Heart left ventricle (tissue), 16 donors: ENCODE data around the gene SEPTIN5. TPM values are rescaled to one million over a fixed set of nuclear protein-coding genes. Genes with fewer than 3 reads are reported as not detected.

Experiments used
- ATAC-seq, 4 donors: fragments of 200-7000 bp; cut with Tn5 transposase; one replicate each; pipeline ENCODE4 v1.9.1; 2020 to 2022; ENCODE audit warnings: moderate library complexity in 4 of 4, mild to moderate bottlenecking in 3 of 4, moderate number of reproducible peaks in 1 of 4
- DNase-seq, 5 donors: peaks; one replicate each; pipeline ENCODE4 v3.0.0-alpha.2; 2020
- H3K27ac ChIP-seq, 12 donors: fragments of 200-600 bp; sonication (generic) in 4 of 12; one replicate each; pipeline versions ENCODE4 v1.5.0 to v1.8.0; 2016 to 2022; ENCODE audit warnings: mild to moderate bottlenecking in 2 of 12
- H3K27me3 ChIP-seq, 9 donors: fragments of 200-600 bp; sonication (generic) in 2 of 9; one replicate each; pipeline versions ENCODE4 v1.5.1 to v1.8.0; 2016 to 2022; ENCODE audit warnings: mild to moderate bottlenecking in 3 of 9
- H3K36me3 ChIP-seq, 9 donors: fragments of 200-600 bp; sonication (generic) in 2 of 9; one replicate each; pipeline versions ENCODE4 v1.5.0 to v1.8.0; 2018 to 2022; ENCODE audit warnings: mild to moderate bottlenecking in 2 of 9
- H3K4me1 ChIP-seq, 12 donors: fragments of 200-600 bp; sonication (generic) in 4 of 12; one replicate each; pipeline versions ENCODE4 v1.5.0 to v1.8.0; 2016 to 2022; ENCODE audit warnings: mild to moderate bottlenecking in 3 of 12
- H3K4me3 ChIP-seq, 12 donors: fragments of 200-600 bp; sonication (generic) in 4 of 12; one replicate each; pipeline versions ENCODE4 v1.5.0 to v1.8.0; 2017 to 2022; ENCODE audit warnings: mild to moderate bottlenecking in 9 of 12, moderate library complexity in 4 of 12
- H3K9me3 ChIP-seq, 12 donors: fragments of 200-600 bp; sonication (generic) in 4 of 12; one replicate each; pipeline versions ENCODE4 v1.5.0 to v1.8.0; 2016 to 2022; ENCODE audit warnings: mild to moderate bottlenecking in 1 of 12
- CTCF ChIP-seq, 12 donors: fragments of 200-600 bp; sonication (generic) in 4 of 12; IDR thresholded peaks; one replicate each; pipeline versions ENCODE4 v1.5.0 to v1.8.0; 2018 to 2022; ENCODE audit warnings: antibody characterized with exemption in 12 of 12, mild to moderate bottlenecking in 5 of 12
- POLR2A ChIP-seq, 2 donors: fragments of 450-650 bp; IDR thresholded peaks; one replicate each; pipeline ENCODE4 v1.6.1; 2017; ENCODE audit warnings: antibody characterized with exemption in 2 of 2, mild to moderate bottlenecking in 2 of 2, moderate library complexity in 2 of 2
- WGBS, 4 donors: extraction: QIAGEN DNeasy Blood & Tissue Kit in 2 of 4; methylation state at CpG; one replicate each; pipeline versions ENCODE4 v1.1.5 to v1.1.7; 2013 to 2018; 5-methylcytosine and 5-hydroxymethylcytosine counted together
- intact Hi-C, 10 donors: fragments of 100-400 bp; cut with DNase I; formaldehyde crosslinking; loops; one replicate each; pipeline versions ENCODE4 v1.11.1 to v1.14.2; 2022
- polyA plus RNA-seq, 2 donors: library from polyadenylated mRNA; stranded (reverse); fragments of 200-250 nt; gene quantifications; one replicate each; pipeline ENCODE4 v1.2.3, GENCODE V29; 2013
- total RNA-seq, 9 donors: library from RNA; depleted of rRNA in 2 of 9; stranded (reverse); fragments of >200 nt in 2 of 9; fragmentation: NEBNext Ultra II Directional in 3 of 9; extraction: Animal tissue kit (Norgen Biotek cat#: 25700) in 3 of 9; gene quantifications; one replicate each; pipeline versions ENCODE4 v1.1.0 to v1.2.4, GENCODE V29; 2016 to 2023
- donor health status: ischemic (EF 13 %, LVEDD 7.1; RV severe dilation, severe dysfunction).
- donor health status: healthy with polysubstance abuse.
- donor health status: DM: no; HTN: yes; CAD: no.
- donor health status: DM: no; HTN: no; CAD: no.
- donor health status: ischemic (EF 25% LVEDD 6.9; RV normal size, moderate dysfunction).
- donor health status: ischemic (EF 25% LVEDD 5.7; RV mildly dilated, moderate dysfunction).
- donor health status: healthy.
- donor health status: DM: yes; HTN: yes; CAD: no.
- donor health status: ischemic (EF 35%, LVEDD 5.7; RV mildly dilated, moderate dysfunction).
- donor health status: nonischemic (EF 11% LVEDD 7.7; RV severe dilation, severe dysfunction).
- donor health status: DM: yes; HTN: yes; CAD: no.
- donor health status: PGD.
- donor health status: ischemic (EF 29% LVEDD 5.4; RV normal size, mild dysfunction).
- donor health status: nonischemic (EF 23%, LVEDD 6.1; RV moderate dilation, normal function).

SEPTIN5 gene
- total and polyA plus RNA-seq, 11 donors = 75.7 to 272 (median 127) TPM

- WGBS, 4 donors = 75 to 85% (median 82%) methylated on average over 14 to 15 of the region's 15 CpGs
- intact Hi-C loops = loop anchor here in 1 of 10 donors (5.0 kb wide), 1 partner anchor 103 kb away; the partner anchor contains the start of genes GNB1L and RTL10
- no peaks in the 10 kb centered on the region for H3K36me3 ChIP-seq
- DNase-seq = no peak
- no peak overlapping the region for H3K27ac ChIP-seq
- H3K4me1 ChIP-seq = peaks cover 0 to 22% (median 11%) of the 10 kb centered on the region in 12 donors
- no peak for ATAC-seq
- no peaks in the 10 kb centered on the region for H3K9me3 ChIP-seq
- peaks cover 0 to 28% (median 12%) of the 10 kb centered on the region in 9 donors for H3K27me3 ChIP-seq
- no peak for TF ChIP-seq POLR2A (IDR thresholded peaks at IDR 0.05)
- TF ChIP-seq CTCF (IDR thresholded peaks at IDR 0.05) = no peak
- no peak overlapping the region for H3K4me3 ChIP-seq
Observed at GRCh38 chr22:19748991-19749664, 34.8 kb downstream of the SEPTIN5 start.

GRCh38 chr22:19749876-19750275, 35.6 kb downstream of the SEPTIN5 start:
- H3K27ac ChIP-seq = no peak overlapping the region
- DNase-seq (no peak), ATAC-seq (no peak)
- WGBS, 4 donors = 84 to 90% (median 88%) methylated on average over 1 to 12 of the region's 12 CpGs
- H3K36me3 ChIP-seq = no peaks in the 10 kb centered on the region
- no peak overlapping the region for H3K4me3 ChIP-seq
- H3K4me1 ChIP-seq = peaks cover 0 to 17% (median 10%) of the 10 kb centered on the region in 12 donors
- H3K9me3 ChIP-seq = no peaks in the 10 kb centered on the region
- H3K27me3 ChIP-seq = peaks cover 6 to 35% (median 19%) of the 10 kb centered on the region in 9 donors
- intact Hi-C loops = loop anchor here in 1 of 10 donors (5.0 kb wide), 1 partner anchor 102 kb away; the partner anchor contains the start of genes GNB1L and RTL10
- TF ChIP-seq CTCF (IDR thresholded peaks at IDR 0.05) (no peak), POLR2A (IDR thresholded peaks at IDR 0.05) (no peak)

GRCh38 chr22:19750507-19751490, 36.5 kb downstream of the SEPTIN5 start:
- H3K9me3 ChIP-seq = no peaks in the 10 kb centered on the region
- peaks cover 15 to 44% (median 28%) of the 10 kb centered on the region in 9 donors for H3K27me3 ChIP-seq
- TF ChIP-seq POLR2A (IDR thresholded peaks at IDR 0.05) (no peak), CTCF (IDR thresholded peaks at IDR 0.05) (no peak)
- 72 to 78% (median 77%) methylated on average over 23 to 27 of the region's 27 CpGs for WGBS, 4 donors
- H3K4me3 ChIP-seq = no peak overlapping the region
- H3K4me1 ChIP-seq = peaks cover 0 to 17% (median 4%) of the 10 kb centered on the region in 12 donors
- DNase-seq (no peak), ATAC-seq (no peak)
- intact Hi-C loops = no loop called here
- H3K27ac ChIP-seq = no peak overlapping the region
- H3K36me3 ChIP-seq = no peaks in the 10 kb centered on the region
